GM12878 (cell line): ENCODE results near the gene CD300E. TPM values are rescaled to one million over a fixed set of nuclear protein-coding genes. Genes with fewer than 3 reads are reported as not detected.

ENCODE experiments used
- ATAC-seq: fragments of 200-7000 bp; cut with Tn5 transposase; 3 replicates; pipeline ENCODE4 v1.9.1; 2020; ENCODE audit warnings: mild to moderate bottlenecking, moderate library complexity
- BruUV-seq: library from RNA; stranded (reverse); fragments of 400-500 nt; replicated peaks from 2 replicates; lab custom pipeline; 2021; lab: Mats Ljungman, UMichigan
- CTCF ChIA-PET: fragments of 300-600 bp; sonication (Branson Sonifier 250); formaldehyde crosslinking; extraction: SDS; loops from one replicate; lab custom pipeline; 2021; ENCODE audit warnings: inconsistent platforms; lab: Yijun Ruan, JAX
- POLR2A ChIA-PET: fragments of 350-600 bp; formaldehyde crosslinking; extraction: SDS; loops from one replicate; lab custom pipeline; 2021; ENCODE audit warnings: inconsistent platforms; lab: Charles Lee
- RAD21 ChIA-PET: fragments of 300-600 bp; sonication (Branson Sonifier 250); formaldehyde crosslinking; loops from one replicate; lab custom pipeline; 2023; ENCODE audit warnings: antibody characterized with exemption; ENCODE audit not compliant: unreplicated experiment; lab: Charles Lee
- SMC1A ChIA-PET: fragments of 300-600 bp; sonication (Branson Sonifier 250); formaldehyde crosslinking; loops from one replicate; lab custom pipeline; 2023; ENCODE audit not compliant: unreplicated experiment, uncharacterized antibody; lab: Charles Lee
- DNase-seq: peaks from one replicate; pipeline ENCODE4 v3.0.0-alpha.2; 2011; ENCODE audit warnings: low read depth, low spot score
- FAIRE-seq: peaks from 3 replicates; lab custom pipeline; 2011; peaks lifted over from hg19 to GRCh38; lab: Jason Lieb, UNC
- H2AFZ ChIP-seq: 2 replicates; pipeline ENCODE4 v1.6.0; 2011; ENCODE audit warnings: low read depth, low read length, control low read depth; ENCODE audit not compliant: control insufficient read depth
- H3K27ac ChIP-seq: 2 replicates; pipeline ENCODE4 v1.5.1; 2011; ENCODE audit warnings: control low read depth; ENCODE audit not compliant: control insufficient read depth, insufficient read depth
- H3K27me3 ChIP-seq, 2 experiments: replicated peaks in 1 of 2; 2 replicates each; pipeline versions ENCODE4 v1.6.0 to v1.6.1; 2011; ENCODE audit warnings: low read length in 1 of 2; ENCODE audit not compliant: control insufficient read depth in 2 of 2, insufficient read depth in 2 of 2
- H3K36me3 ChIP-seq, 2 experiments: 2 replicates each; pipeline ENCODE4 v1.5.1; 2011; ENCODE audit warnings: low read length in 1 of 2; ENCODE audit not compliant: control insufficient read depth in 2 of 2, insufficient read depth in 2 of 2
- H3K4me1 ChIP-seq: 2 replicates; pipeline ENCODE4 v1.6.1; 2011; ENCODE audit warnings: mild to moderate bottlenecking, low read length, moderate library complexity, mixed read lengths; ENCODE audit not compliant: control insufficient read depth, insufficient read depth
- H3K4me2 ChIP-seq: 2 replicates; pipeline ENCODE4 v1.6.0; 2011; ENCODE audit warnings: control low read depth; ENCODE audit not compliant: control insufficient read depth, insufficient read depth
- H3K4me3 ChIP-seq: fragments of 200-600 bp; sonication (generic); 2 replicates; pipeline ENCODE4 v1.5.1; 2016
- H3K79me2 ChIP-seq: 2 replicates; pipeline ENCODE4 v1.6.0; 2011; ENCODE audit warnings: low read length; ENCODE audit not compliant: control insufficient read depth, insufficient read depth
- H3K9ac ChIP-seq: 2 replicates; pipeline ENCODE4 v1.8.0; 2011; ENCODE audit warnings: low read length, control low read depth, mixed read lengths; ENCODE audit not compliant: control insufficient read depth, insufficient read depth
- H3K9me3 ChIP-seq: replicated peaks from 3 replicates; pipeline ENCODE4 v1.5.1; 2011; ENCODE audit warnings: mild to moderate bottlenecking, low read length; ENCODE audit not compliant: control insufficient read depth, insufficient read depth
- H4K20me1 ChIP-seq: 2 replicates; pipeline ENCODE4 v1.6.0; 2011; ENCODE audit not compliant: control insufficient read depth, insufficient read depth
- CREB1 ChIP-seq: IDR thresholded peaks from 2 replicates; pipeline ENCODE4 v1.6.1; 2012; ENCODE audit warnings: low read depth, mild to moderate bottlenecking, inconsistent platforms
- CTCF ChIP-seq, 3 experiments: IDR thresholded peaks in 2 of 3; conservative IDR thresholded peaks in 1 of 3; 2 replicates each; pipeline ENCODE4 v1.5.1; 2011; ENCODE audit warnings: low read depth in 3 of 3, low read length in 3 of 3, mild to moderate bottlenecking in 3 of 3, control low read depth in 2 of 3, moderate library complexity in 2 of 3, inconsistent platforms in 1 of 3, mixed read lengths in 1 of 3; ENCODE audit not compliant: control insufficient read depth in 2 of 3, insufficient read depth in 1 of 3; ENCODE audit errors: extremely low read depth in 1 of 3
- EP300 ChIP-seq, 2 experiments: fragments of 150-350 bp in 1 of 2; IDR thresholded peaks; 2 replicates each; pipeline ENCODE4 v1.6.1; 2011 to 2012; ENCODE audit warnings: low read depth in 2 of 2, low read length in 2 of 2, borderline replicate concordance in 1 of 2, improper control_type of control experiment in 1 of 2, inconsistent platforms in 1 of 2; ENCODE audit not compliant: control insufficient read depth in 1 of 2
- FOS ChIP-seq: IDR thresholded peaks from 3 replicates; pipeline ENCODE4 v1.6.1; 2011; ENCODE audit warnings: borderline replicate concordance; ENCODE audit not compliant: insufficient read length; ENCODE audit errors: extremely low read depth
- MEF2B ChIP-seq: fragments of 450-650 bp; IDR thresholded peaks from 2 replicates; pipeline ENCODE4 v1.6.1; 2018; ENCODE audit warnings: mild to moderate bottlenecking, moderate library complexity; ENCODE audit not compliant: partially characterized antibody, poor library complexity, severe bottlenecking
- NKRF ChIP-seq: fragments of 450-650 bp; conservative IDR thresholded peaks from 2 replicates; pipeline ENCODE4 v1.6.1; 2017; ENCODE audit warnings: mild to moderate bottlenecking, moderate library complexity
- NR2C2 ChIP-seq: IDR thresholded peaks from 2 replicates; pipeline ENCODE4 v1.6.1; 2011; ENCODE audit warnings: borderline replicate concordance, low read depth; ENCODE audit not compliant: control insufficient read depth, insufficient read length
- PAX8 ChIP-seq: fragments of 450-650 bp; IDR thresholded peaks from 2 replicates; pipeline ENCODE4 v1.6.1; 2017; ENCODE audit warnings: mild to moderate bottlenecking, moderate library complexity
- RELB ChIP-seq: fragments of 450-650 bp; IDR thresholded peaks from 2 replicates; pipeline ENCODE4 v1.6.1; 2017; ENCODE audit warnings: low read depth, mild to moderate bottlenecking, moderate library complexity
- SIN3A ChIP-seq: IDR thresholded peaks from 2 replicates; pipeline ENCODE4 v1.6.1; 2012; ENCODE audit warnings: low read depth, low read length, improper control_type of control experiment
- SPI1 ChIP-seq: IDR thresholded peaks from 2 replicates; pipeline ENCODE4 v1.6.1; 2011; ENCODE audit warnings: low read depth, mild to moderate bottlenecking, low read length, moderate library complexity, borderline replicate concordance; ENCODE audit not compliant: insufficient read depth
- SREBF2 ChIP-seq: IDR thresholded peaks from 2 replicates; pipeline ENCODE4 v1.6.1; 2012; ENCODE audit warnings: mild to moderate bottlenecking, low read length
- SUZ12 ChIP-seq: fragments of 200-600 bp; sonication (generic); IDR thresholded peaks from one replicate; pipeline ENCODE4 v1.6.1; 2018; ENCODE audit warnings: antibody characterized with exemption, mild to moderate bottlenecking; ENCODE audit not compliant: unreplicated experiment
- USF1 ChIP-seq: IDR thresholded peaks from 2 replicates; pipeline ENCODE4 v1.6.1; 2011; ENCODE audit warnings: borderline replicate concordance, low read depth, mild to moderate bottlenecking, moderate library complexity, mixed read lengths, low read length; ENCODE audit not compliant: insufficient read depth; ENCODE audit errors: extremely low read length
- YBX1 ChIP-seq: fragments of 450-650 bp; IDR thresholded peaks from 2 replicates; pipeline ENCODE4 v1.6.1; 2016; ENCODE audit warnings: antibody characterized with exemption
- WGBS: methylation state at CpG from one replicate; pipeline ENCODE4 v1.1.6; 2016; ENCODE audit warnings: low lambda C conversion rate; ENCODE audit not compliant: insufficient replicate concordance, insufficient coverage; ENCODE audit errors: missing lambda C conversion rate; 5-methylcytosine and 5-hydroxymethylcytosine counted together
- in situ Hi-C: fragments of 300-500 bp; cut with MboI; formaldehyde crosslinking; loops from 9 replicates; pipeline ENCODE4 v1.14.3; 2018; ENCODE audit warnings: mixed read lengths
- intact Hi-C: fragments of 100-400 bp; cut with micrococcal nuclease; formaldehyde crosslinking; loops from one replicate; pipeline ENCODE4 v1.14.2; 2022; ENCODE audit not compliant: unreplicated experiment
- polyA plus RNA-seq, 11 experiments: library from polyadenylated mRNA; depleted of rRNA in 4 of 11; unstranded in 6 of 11; stranded (reverse) in 5 of 11; fragments of >200 nt; fragmentation: Nextera tagmentation in 4 of 11; fragmentation: Illumina TruSeq in 1 of 11; extraction: Ambion mirVana in 4 of 11; extraction: Trizol in 1 of 11; gene quantifications; 1 replicate in 1 of 11; 2 replicates in 10 of 11; pipeline versions ENCODE4 v1.2.1 to v1.2.3, GENCODE V29; 2011 to 2016; ENCODE audit warnings: inconsistent platforms in 2 of 11, missing spikeins in 2 of 11, low read depth in 1 of 11
- total RNA-seq, 4 experiments: library from RNA; depleted of rRNA in 3 of 4; stranded (reverse); fragments of >200 nt in 3 of 4; fragmentation: Illumina TruSeq in 1 of 4; extraction: Trizol in 1 of 4; gene quantifications; 2 replicates each; pipeline versions ENCODE4 v1.2.1 to v1.2.3, GENCODE V29; 2013 to 2021

CD300E gene
- total and polyA plus RNA-seq, 10 of the 15 experiments (the other 5 are each of a cell fraction or from before 2014, with no cell fraction given) = not detected

- Histone ChIP-seq H3K27me3 (peaks cover 2 to 4% of the 10 kb centered on the region in 2 experiments; a peak in 3 of 4 replicates), H2AFZ (no peak overlapping the region), H3K9ac (no peak overlapping the region), H4K20me1 (no peaks in the 10 kb centered on the region; the same call in 1 of the 2 replicates), H3K9me3 (no peaks in the 10 kb centered on the region), H3K36me3 (no peaks in the 10 kb centered on the region), H3K4me3 (no peak overlapping the region), H3K4me1 (no peaks in the 10 kb centered on the region; the same call in 1 of the 2 replicates), H3K79me2 (no peaks in the 10 kb centered on the region), H3K27ac (no peak overlapping the region), H3K4me2 (no peak overlapping the region)
- TF ChIP-seq NR2C2 = no peak
- TF ChIP-seq SREBF2 = no peak
- no peak for TF ChIP-seq USF1
- TF ChIP-seq FOS = no peak
- no peak for TF ChIP-seq NKRF
- no peak for TF ChIP-seq YBX1
- no peak for TF ChIP-seq EP300 (IDR thresholded peaks at IDR 0.05; ENCODE audit: borderline replicate concordance in 1 of 2, control insufficient read depth in 1 of 2, low read depth in 2 of 2, low read length in 2 of 2)
- no peak for TF ChIP-seq PAX8
- TF ChIP-seq SPI1 = no peak
- TF ChIP-seq MEF2B = no peak
- TF ChIP-seq SUZ12 = no peak
- TF ChIP-seq RELB = no peak
- no peak for TF ChIP-seq CTCF (IDR thresholded peaks at IDR 0.05 in 2 of 3, conservative IDR thresholded peaks at IDR 0.05 in 1 of 3; ENCODE audit: control insufficient read depth in 2 of 3, extremely low read depth in 1 of 3, insufficient read depth in 1 of 3, low read depth in 3 of 3, low read length in 3 of 3)
- no peak for TF ChIP-seq SIN3A
- TF ChIP-seq CREB1 = no peak
- WGBS = 0% methylated on average over 5 of the region's 5 CpGs
- intact Hi-C loops (loop anchor here (2.0 to 5.0 kb wide), 2 partner anchors 235 to 301 kb away; no protein-coding TSS in a partner anchor), in situ Hi-C loops (no loop called here)
- DNase-seq (no peak), ATAC-seq (no peak), FAIRE-seq (no peak)
- ChIA-PET RAD21 (interaction anchor here (0.5 to 2.4 kb wide), 11 partner anchors 9 to 235 kb away, joined by 3 to 10 read pairs (median 5); partner anchors contain the start of genes CD300LD and RAB37), CTCF (interaction anchor here (0.6 to 3.3 kb wide), 22 partner anchors 7 to 238 kb away, joined by 3 to 16 read pairs (median 6); partner anchors contain the start of genes CD300E, CD300H, CD300LB and RAB37), SMC1A (interaction anchor here (0.9 to 2.2 kb wide), 10 partner anchors 9 to 225 kb away, joined by 4 to 9 read pairs (median 5); no protein-coding TSS in a partner anchor), POLR2A (interaction anchor here (1.3 to 1.8 kb wide), 3 partner anchors 15 to 41 kb away, joined by 3 read pairs; no protein-coding TSS in a partner anchor)
- BruUV-seq = no TSS peak
These were observed 19.8 kb downstream of the CD300E start for GRCh38 chr17:74603746-74604145.
